HepG2 (cell line): ENCODE results near the gene MTA1. TPM values are rescaled to one million over a fixed set of nuclear protein-coding genes. Genes with fewer than 3 reads are reported as not detected.

Source experiments
- ATF7-NPFF ChIP-seq: sonication (generic); formaldehyde crosslinking; IDR thresholded peaks from 2 replicates; pipeline ENCODE4 v1.8.1; 2023; ENCODE audit warnings: mild to moderate bottlenecking, low read depth, missing genetic modification reagents, moderate library complexity
- BCL6 ChIP-seq: IDR thresholded peaks from 2 replicates; pipeline ENCODE4 v1.6.1; 2016; ENCODE audit warnings: missing genetic modification reagents, missing compliant biosample characterization
- DNMT3B ChIP-seq: conservative IDR thresholded peaks from 2 replicates; pipeline ENCODE4 v1.6.1; 2016; ENCODE audit warnings: missing biosample characterization, control low read depth
- HNRNPH1 ChIP-seq: fragments of 200-400 bp; formaldehyde crosslinking; optimal IDR thresholded peaks from 2 replicates; pipeline ENCODE3; 2017; ENCODE audit warnings: mild to moderate bottlenecking, low read depth, low read length
- MTA3 ChIP-seq: sonication (generic); formaldehyde crosslinking; IDR thresholded peaks from 2 replicates; pipeline ENCODE4 v1.4.0; 2020; ENCODE audit warnings: missing genetic modification reagents
- NFYB ChIP-seq: sonication (generic); formaldehyde crosslinking; IDR thresholded peaks from 2 replicates; pipeline ENCODE4 v1.4.0; 2020; ENCODE audit warnings: missing genetic modification reagents
- SRF ChIP-seq: IDR thresholded peaks from 2 replicates; pipeline ENCODE4 v1.6.1; 2011; ENCODE audit warnings: mild to moderate bottlenecking, low read depth, low read length, moderate library complexity
- SRY ChIP-seq: sonication (generic); formaldehyde crosslinking; IDR thresholded peaks from 2 replicates; pipeline ENCODE4 v1.8.0; 2022; ENCODE audit warnings: mild to moderate bottlenecking, missing genetic modification reagents
- TAF15 ChIP-seq: fragments of 200-400 bp; formaldehyde crosslinking; IDR thresholded peaks from one replicate; pipeline ENCODE4 v1.6.1; 2018; ENCODE audit warnings: mild to moderate bottlenecking, low read depth, low read length; ENCODE audit not compliant: poor library complexity, severe bottlenecking
- ZNF367 ChIP-seq: sonication (generic); formaldehyde crosslinking; IDR thresholded peaks from 2 replicates; pipeline ENCODE4 v1.4.0; 2020; ENCODE audit warnings: missing genetic modification reagents, borderline replicate concordance
- ZNF382 ChIP-seq: sonication (generic); formaldehyde crosslinking; IDR thresholded peaks from 2 replicates; pipeline ENCODE4 v1.5.0; 2020; ENCODE audit warnings: missing genetic modification reagents, mild to moderate bottlenecking, borderline replicate concordance
- ZNF460 ChIP-seq: sonication (generic); formaldehyde crosslinking; IDR thresholded peaks from 2 replicates; pipeline ENCODE4 v1.5.1; 2020; ENCODE audit warnings: missing genetic modification reagents, mild to moderate bottlenecking, borderline replicate concordance
- ZNF558 ChIP-seq: sonication (generic); formaldehyde crosslinking; IDR thresholded peaks from 2 replicates; pipeline ENCODE4 v1.9.0; 2022; ENCODE audit warnings: mild to moderate bottlenecking, missing genetic modification reagents, borderline replicate concordance
- ZNF713 ChIP-seq: sonication (generic); formaldehyde crosslinking; IDR thresholded peaks from 2 replicates; pipeline ENCODE4 v1.4.0; 2020; ENCODE audit warnings: mild to moderate bottlenecking, missing genetic modification reagents
- ZNF841 ChIP-seq: sonication (generic); formaldehyde crosslinking; IDR thresholded peaks from 2 replicates; pipeline ENCODE4 v1.8.1; 2023; ENCODE audit warnings: missing genetic modification reagents, borderline replicate concordance
- ZSCAN21 ChIP-seq: sonication (generic); formaldehyde crosslinking; IDR thresholded peaks from 2 replicates; pipeline ENCODE4 v1.8.0; 2022; ENCODE audit warnings: mild to moderate bottlenecking, missing genetic modification reagents, moderate library complexity, borderline replicate concordance
- polyA plus RNA-seq, 8 experiments: library from polyadenylated mRNA; depleted of rRNA in 3 of 8; stranded (reverse) in 7 of 8; unstranded in 1 of 8; fragments of >200 nt; fragmentation: Illumina TruSeq in 4 of 8; extraction: Trizol in 4 of 8; gene quantifications; 2 replicates each; pipeline versions ENCODE4 v1.2.1 to v1.2.3, GENCODE V29; 2011 to 2016; ENCODE audit warnings: low read depth in 4 of 8, missing spikeins in 1 of 8, mixed read lengths in 1 of 8; ENCODE audit not compliant: insufficient read depth in 1 of 8
- total RNA-seq, 5 experiments: library from RNA; depleted of rRNA; stranded (reverse); fragments of >200 nt; fragmentation: Illumina TruSeq; extraction: Trizol; gene quantifications; 2 replicates each; pipeline ENCODE4 v1.2.3, GENCODE V29; 2016; ENCODE audit warnings: low read depth in 1 of 5
- TF ChIP-seq, protein P1 (sequence below): sonication (generic); formaldehyde crosslinking; IDR thresholded peaks from 2 replicates; pipeline ENCODE4 v1.9.0; 2021; ENCODE audit warnings: missing genetic modification reagents, mild to moderate bottlenecking, borderline replicate concordance
- TF ChIP-seq, protein P2 (sequence below): IDR thresholded peaks from 2 replicates; pipeline ENCODE4 v1.6.1; 2016; ENCODE audit warnings: missing genetic modification reagents, missing compliant biosample characterization
- TF ChIP-seq, protein P3 (sequence below): sonication (generic); formaldehyde crosslinking; IDR thresholded peaks from 2 replicates; pipeline ENCODE4 v1.5.1; 2020; ENCODE audit warnings: mild to moderate bottlenecking, missing genetic modification reagents, moderate library complexity
- TF ChIP-seq, protein P4 (sequence below): sonication (generic); formaldehyde crosslinking; IDR thresholded peaks from 2 replicates; pipeline ENCODE4 v1.5.0; 2020; ENCODE audit warnings: missing genetic modification reagents
- TF ChIP-seq, protein P5 (sequence below): sonication (generic); formaldehyde crosslinking; IDR thresholded peaks from 2 replicates; pipeline ENCODE4 v1.4.0; 2020; ENCODE audit warnings: mild to moderate bottlenecking, missing genetic modification reagents

Gene MTA1
- total and polyA plus RNA-seq, 2 of the 13 experiments (the other 11 are each of a cell fraction or from before 2014, with no cell fraction given) = 35.2 to 85.8 TPM

DNA sequence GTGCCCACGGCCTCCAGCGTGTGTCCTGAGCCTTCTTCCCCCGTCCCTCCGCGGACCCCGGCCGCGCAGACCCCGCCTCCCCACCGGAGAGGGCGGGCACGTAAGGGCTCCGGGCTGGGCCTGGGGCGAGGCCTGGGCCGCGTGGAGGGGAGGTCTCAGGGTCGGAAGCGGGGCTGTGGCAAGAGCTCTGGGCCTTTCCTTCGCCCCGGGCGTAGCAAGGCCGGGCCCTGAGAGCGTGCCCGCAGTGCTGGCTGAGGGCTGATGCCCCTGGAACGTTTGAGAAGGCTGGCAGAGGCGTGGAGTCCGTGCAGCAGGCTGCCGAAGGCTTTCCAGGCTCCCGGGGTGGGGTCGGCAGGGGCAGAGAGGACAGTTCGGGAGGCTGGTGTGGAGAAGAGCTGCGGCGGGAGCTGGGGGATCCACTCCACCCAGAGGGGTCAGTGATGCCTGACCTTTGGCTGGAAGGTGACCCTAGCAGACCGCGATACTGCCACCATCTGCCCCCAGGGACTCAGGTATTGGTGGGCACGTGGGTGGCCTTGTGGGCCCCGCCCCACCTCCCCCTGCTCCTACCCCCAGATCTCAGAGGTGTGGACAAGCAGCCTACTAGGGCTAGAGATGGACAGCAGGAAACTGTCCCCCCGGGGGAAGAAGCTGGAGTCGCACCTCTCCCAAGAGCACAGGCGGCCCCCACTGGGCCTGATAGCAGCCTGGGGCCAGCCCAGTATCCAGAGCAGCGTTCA is 20.7 kb upstream of the MTA1 start (continued):
- TF ChIP-seq TAF15 (peak; percentile 32), HNRNPH1 (no peak), SRF (no peak), ZNF382 (no peak), NFYB (CRISPR knock-in tag) (no peak), ATF7-NPFF (CRISPR knock-in tag) (no peak; the same call in 1 of the 2 replicates), ZNF460 (CRISPR knock-in tag) (no peak; the same call in 1 of the 2 replicates), ZNF713 (CRISPR knock-in tag) (no peak), ZNF558 (CRISPR knock-in tag) (no peak; the same call in 1 of the 2 replicates), ZNF367 (CRISPR knock-in tag) (no peak), DNMT3B (CRISPR knock-in tag) (0 out of 2 replicates have a peak, but pooled peaks have one; percentile 64), MTA3 (CRISPR knock-in tag) (no peak), ZNF841 (CRISPR knock-in tag) (peak; percentile 38; the same call in 1 of the 2 replicates), ZSCAN21 (CRISPR knock-in tag) (no peak; the same call in none of the 2 replicates), BCL6 (no peak), SRY (CRISPR knock-in tag) (peak; percentile 84; the same call in 1 of the 2 replicates)
- TF ChIP-seq, protein P1, sequence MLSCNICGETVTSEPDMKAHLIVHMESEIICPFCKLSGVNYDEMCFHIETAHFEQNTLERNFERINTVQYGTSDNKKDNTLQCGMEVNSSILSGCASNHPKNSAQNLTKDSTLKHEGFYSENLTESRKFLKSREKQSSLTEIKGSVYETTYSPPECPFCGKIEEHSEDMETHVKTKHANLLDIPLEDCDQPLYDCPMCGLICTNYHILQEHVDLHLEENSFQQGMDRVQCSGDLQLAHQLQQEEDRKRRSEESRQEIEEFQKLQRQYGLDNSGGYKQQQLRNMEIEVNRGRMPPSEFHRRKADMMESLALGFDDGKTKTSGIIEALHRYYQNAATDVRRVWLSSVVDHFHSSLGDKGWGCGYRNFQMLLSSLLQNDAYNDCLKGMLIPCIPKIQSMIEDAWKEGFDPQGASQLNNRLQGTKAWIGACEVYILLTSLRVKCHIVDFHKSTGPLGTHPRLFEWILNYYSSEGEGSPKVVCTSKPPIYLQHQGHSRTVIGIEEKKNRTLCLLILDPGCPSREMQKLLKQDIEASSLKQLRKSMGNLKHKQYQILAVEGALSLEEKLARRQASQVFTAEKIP = no peak
- TF ChIP-seq, protein P2, sequence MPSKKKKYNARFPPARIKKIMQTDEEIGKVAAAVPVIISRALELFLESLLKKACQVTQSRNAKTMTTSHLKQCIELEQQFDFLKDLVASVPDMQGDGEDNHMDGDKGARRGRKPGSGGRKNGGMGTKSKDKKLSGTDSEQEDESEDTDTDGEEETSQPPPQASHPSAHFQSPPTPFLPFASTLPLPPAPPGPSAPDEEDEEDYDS (CRISPR knock-in tag) = no peak
- TF ChIP-seq, protein P3, sequence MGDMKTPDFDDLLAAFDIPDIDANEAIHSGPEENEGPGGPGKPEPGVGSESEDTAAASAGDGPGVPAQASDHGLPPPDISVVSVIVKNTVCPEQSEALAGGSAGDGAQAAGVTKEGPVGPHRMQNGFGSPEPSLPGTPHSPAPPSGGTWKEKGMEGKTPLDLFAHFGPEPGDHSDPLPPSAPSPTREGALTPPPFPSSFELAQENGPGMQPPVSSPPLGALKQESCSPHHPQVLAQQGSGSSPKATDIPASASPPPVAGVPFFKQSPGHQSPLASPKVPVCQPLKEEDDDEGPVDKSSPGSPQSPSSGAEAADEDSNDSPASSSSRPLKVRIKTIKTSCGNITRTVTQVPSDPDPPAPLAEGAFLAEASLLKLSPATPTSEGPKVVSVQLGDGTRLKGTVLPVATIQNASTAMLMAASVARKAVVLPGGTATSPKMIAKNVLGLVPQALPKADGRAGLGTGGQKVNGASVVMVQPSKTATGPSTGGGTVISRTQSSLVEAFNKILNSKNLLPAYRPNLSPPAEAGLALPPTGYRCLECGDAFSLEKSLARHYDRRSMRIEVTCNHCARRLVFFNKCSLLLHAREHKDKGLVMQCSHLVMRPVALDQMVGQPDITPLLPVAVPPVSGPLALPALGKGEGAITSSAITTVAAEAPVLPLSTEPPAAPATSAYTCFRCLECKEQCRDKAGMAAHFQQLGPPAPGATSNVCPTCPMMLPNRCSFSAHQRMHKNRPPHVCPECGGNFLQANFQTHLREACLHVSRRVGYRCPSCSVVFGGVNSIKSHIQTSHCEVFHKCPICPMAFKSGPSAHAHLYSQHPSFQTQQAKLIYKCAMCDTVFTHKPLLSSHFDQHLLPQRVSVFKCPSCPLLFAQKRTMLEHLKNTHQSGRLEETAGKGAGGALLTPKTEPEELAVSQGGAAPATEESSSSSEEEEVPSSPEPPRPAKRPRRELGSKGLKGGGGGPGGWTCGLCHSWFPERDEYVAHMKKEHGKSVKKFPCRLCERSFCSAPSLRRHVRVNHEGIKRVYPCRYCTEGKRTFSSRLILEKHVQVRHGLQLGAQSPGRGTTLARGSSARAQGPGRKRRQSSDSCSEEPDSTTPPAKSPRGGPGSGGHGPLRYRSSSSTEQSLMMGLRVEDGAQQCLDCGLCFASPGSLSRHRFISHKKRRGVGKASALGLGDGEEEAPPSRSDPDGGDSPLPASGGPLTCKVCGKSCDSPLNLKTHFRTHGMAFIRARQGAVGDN (CRISPR knock-in tag) = peak; percentile 92
- TF ChIP-seq, protein P4, sequence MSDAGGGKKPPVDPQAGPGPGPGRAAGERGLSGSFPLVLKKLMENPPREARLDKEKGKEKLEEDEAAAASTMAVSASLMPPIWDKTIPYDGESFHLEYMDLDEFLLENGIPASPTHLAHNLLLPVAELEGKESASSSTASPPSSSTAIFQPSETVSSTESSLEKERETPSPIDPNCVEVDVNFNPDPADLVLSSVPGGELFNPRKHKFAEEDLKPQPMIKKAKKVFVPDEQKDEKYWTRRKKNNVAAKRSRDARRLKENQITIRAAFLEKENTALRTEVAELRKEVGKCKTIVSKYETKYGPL (CRISPR knock-in tag) = no peak
- TF ChIP-seq, protein P5, sequence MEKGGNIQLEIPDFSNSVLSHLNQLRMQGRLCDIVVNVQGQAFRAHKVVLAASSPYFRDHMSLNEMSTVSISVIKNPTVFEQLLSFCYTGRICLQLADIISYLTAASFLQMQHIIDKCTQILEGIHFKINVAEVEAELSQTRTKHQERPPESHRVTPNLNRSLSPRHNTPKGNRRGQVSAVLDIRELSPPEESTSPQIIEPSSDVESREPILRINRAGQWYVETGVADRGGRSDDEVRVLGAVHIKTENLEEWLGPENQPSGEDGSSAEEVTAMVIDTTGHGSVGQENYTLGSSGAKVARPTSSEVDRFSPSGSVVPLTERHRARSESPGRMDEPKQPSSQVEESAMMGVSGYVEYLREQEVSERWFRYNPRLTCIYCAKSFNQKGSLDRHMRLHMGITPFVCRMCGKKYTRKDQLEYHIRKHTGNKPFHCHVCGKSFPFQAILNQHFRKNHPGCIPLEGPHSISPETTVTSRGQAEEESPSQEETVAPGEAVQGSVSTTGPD (CRISPR knock-in tag) = peak; percentile 35; the same call in 1 of the 2 replicates
